SK-N-SH treated with all-trans-retinoic acid at 6 μM for 48 hours (cell line): ENCODE results near the gene SOHLH1.

ENCODE experiments used
- ATAC-seq: fragments of 200-7000 bp; cut with Tn5 transposase; 3 replicates; pipeline ENCODE4 v1.9.1; 2020; ENCODE audit warnings: mild to moderate bottlenecking, moderate library complexity
- BACH2 ChIP-seq: fragments of 250-450 bp; sonication (Bioruptor Pico); IDR thresholded peaks from 2 replicates; pipeline ENCODE4 v1.9.0; 2021; ENCODE audit warnings: mild to moderate bottlenecking, borderline replicate concordance
- CREB5 ChIP-seq: fragments of 250-450 bp; sonication (Bioruptor Pico); IDR thresholded peaks from 2 replicates; pipeline ENCODE4 v1.5.1; 2020; ENCODE audit warnings: low read depth, mild to moderate bottlenecking, moderate library complexity
- CSRNP3 ChIP-seq: fragments of 250-450 bp; sonication (Bioruptor Pico); IDR thresholded peaks from 2 replicates; pipeline ENCODE4 v1.5.1; 2021; ENCODE audit warnings: mild to moderate bottlenecking, moderate library complexity
- GLIS3 ChIP-seq: fragments of 250-450 bp; sonication (Bioruptor Pico); IDR thresholded peaks from 2 replicates; pipeline ENCODE4 v1.5.0; 2020; ENCODE audit warnings: mild to moderate bottlenecking, moderate library complexity
- PATZ1 ChIP-seq: fragments of 250-450 bp; sonication (Bioruptor Pico); IDR thresholded peaks from 2 replicates; pipeline ENCODE4 v1.8.0; 2020; ENCODE audit warnings: mild to moderate bottlenecking, moderate library complexity, borderline replicate concordance
- POU6F1 ChIP-seq: fragments of 250-450 bp; sonication (Bioruptor Pico); IDR thresholded peaks from 2 replicates; pipeline ENCODE4 v1.8.0; 2021; ENCODE audit warnings: low read depth, mild to moderate bottlenecking, moderate library complexity, borderline replicate concordance
- RARB ChIP-seq: fragments of 250-450 bp; sonication (Bioruptor Pico); IDR thresholded peaks from 2 replicates; pipeline ENCODE4 v1.8.0; 2021; ENCODE audit warnings: mild to moderate bottlenecking, moderate library complexity
- SNAI2 ChIP-seq: fragments of 250-450 bp; sonication (Bioruptor Pico); IDR thresholded peaks from 2 replicates; pipeline ENCODE4 v1.5.0; 2020; ENCODE audit warnings: mild to moderate bottlenecking, moderate library complexity
- TCF4 ChIP-seq: fragments of 250-450 bp; sonication (Bioruptor Pico); IDR thresholded peaks from 2 replicates; pipeline ENCODE4 v1.8.0; 2021; ENCODE audit warnings: mild to moderate bottlenecking, moderate library complexity, borderline replicate concordance
- TOX ChIP-seq: fragments of 250-450 bp; sonication (Bioruptor Pico); IDR thresholded peaks from 2 replicates; pipeline ENCODE4 v1.8.0; 2021; ENCODE audit warnings: mild to moderate bottlenecking, moderate library complexity, borderline replicate concordance
- TSHZ2 ChIP-seq: fragments of 250-450 bp; sonication (Bioruptor Pico); IDR thresholded peaks from 2 replicates; pipeline ENCODE4 v1.5.0; 2020; ENCODE audit warnings: mild to moderate bottlenecking, moderate library complexity
- ZC3H10 ChIP-seq: fragments of 250-450 bp; sonication (Bioruptor Pico); IDR thresholded peaks from 2 replicates; pipeline ENCODE4 v1.5.1; 2021; ENCODE audit warnings: mild to moderate bottlenecking, moderate library complexity
- ZFP3 ChIP-seq: fragments of 250-450 bp; sonication (Bioruptor Pico); IDR thresholded peaks from 2 replicates; pipeline ENCODE4 v1.5.0; 2020; ENCODE audit warnings: mild to moderate bottlenecking, moderate library complexity
- ZFP30 ChIP-seq: fragments of 450-650 bp; formaldehyde crosslinking; IDR thresholded peaks from 2 replicates; pipeline ENCODE4 v1.5.0; 2022; ENCODE audit warnings: mild to moderate bottlenecking, moderate library complexity
- ZNF565 ChIP-seq: fragments of 450-650 bp; formaldehyde crosslinking; conservative IDR thresholded peaks from 2 replicates; pipeline ENCODE4 v1.5.0; 2020; ENCODE audit warnings: low read depth, mild to moderate bottlenecking, moderate library complexity
- ZNF70 ChIP-seq: fragments of 450-650 bp; formaldehyde crosslinking; IDR thresholded peaks from 2 replicates; pipeline ENCODE4 v1.5.0; 2020; ENCODE audit warnings: mild to moderate bottlenecking, moderate library complexity

SOHLH1 gene

GRCh38 chr9:135743546-135744332, 44.5 kb upstream of the SOHLH1 start:
- TF ChIP-seq TOX (no peak), ZFP30 (CRISPR knock-in tag) (no peak), SNAI2 (CRISPR knock-in tag) (no peak), TCF4 (CRISPR knock-in tag) (no peak), POU6F1 (CRISPR knock-in tag) (no peak), PATZ1 (no peak), ZNF565 (no peak), CSRNP3 (no peak), TSHZ2 (no peak), ZNF70 (no peak)
- TF ChIP-seq, all 23 proteins: peak for 0
- no peak for ATAC-seq

- ATAC-seq, result no peak
- TF ChIP-seq CSRNP3 (no peak), CREB5 (CRISPR knock-in tag) (no peak), ZFP3 (no peak), ZNF565 (no peak)
Measured at GRCh38 chr9:135743021-135743420, 43.7 kb upstream of the SOHLH1 start.

GRCh38 chr9:135741276-135742219, 42.3 kb upstream of the SOHLH1 start:
- no peak for ATAC-seq
- no peak for TF ChIP-seq CREB5 (CRISPR knock-in tag)
- no peak for TF ChIP-seq TOX
- TF ChIP-seq GLIS3, result no peak
- TF ChIP-seq CSRNP3, result no peak
- TF ChIP-seq ZFP30 (CRISPR knock-in tag), result no peak
- no peak for TF ChIP-seq BACH2 (CRISPR knock-in tag)
- TF ChIP-seq ZC3H10 (CRISPR knock-in tag), result no peak
- no peak for TF ChIP-seq PATZ1
- no peak for TF ChIP-seq SNAI2 (CRISPR knock-in tag)
- no peak for TF ChIP-seq RARB (CRISPR knock-in tag)
